RWPE1 (cell line): Measurements from ENCODE around the gene SLC34A3.
A peak's percentile ranks its signal among the peaks of the same experiment; 100 is the strongest.

Experiments used
- CTCF ChIA-PET: fragments of 350-600 bp; sonication (Branson Sonifier 250); formaldehyde crosslinking; extraction: SDS; loops from one replicate; lab custom pipeline; 2021; lab: Yijun Ruan, JAX
- POLR2A ChIA-PET: fragments of 400-600 bp; formaldehyde crosslinking; extraction: SDS; loops from one replicate; lab custom pipeline; 2020; ENCODE audit warnings: antibody characterized with exemption; ENCODE audit not compliant: low non-redundant PET; lab: Yijun Ruan, JAX
- DNase-seq: peaks from one replicate; pipeline ENCODE4 v3.0.0; 2012; ENCODE audit warnings: low spot score
- H3K27ac ChIP-seq: fragments of 450-650 bp; 2 replicates; pipeline ENCODE4 v1.5.1; 2017
- TF ChIP-seq, protein P1 (sequence below): fragments of 450-650 bp; conservative IDR thresholded peaks from 2 replicates; pipeline ENCODE4 v1.5.1; 2017; ENCODE audit warnings: low read depth, mild to moderate bottlenecking

SLC34A3 gene

DNA sequence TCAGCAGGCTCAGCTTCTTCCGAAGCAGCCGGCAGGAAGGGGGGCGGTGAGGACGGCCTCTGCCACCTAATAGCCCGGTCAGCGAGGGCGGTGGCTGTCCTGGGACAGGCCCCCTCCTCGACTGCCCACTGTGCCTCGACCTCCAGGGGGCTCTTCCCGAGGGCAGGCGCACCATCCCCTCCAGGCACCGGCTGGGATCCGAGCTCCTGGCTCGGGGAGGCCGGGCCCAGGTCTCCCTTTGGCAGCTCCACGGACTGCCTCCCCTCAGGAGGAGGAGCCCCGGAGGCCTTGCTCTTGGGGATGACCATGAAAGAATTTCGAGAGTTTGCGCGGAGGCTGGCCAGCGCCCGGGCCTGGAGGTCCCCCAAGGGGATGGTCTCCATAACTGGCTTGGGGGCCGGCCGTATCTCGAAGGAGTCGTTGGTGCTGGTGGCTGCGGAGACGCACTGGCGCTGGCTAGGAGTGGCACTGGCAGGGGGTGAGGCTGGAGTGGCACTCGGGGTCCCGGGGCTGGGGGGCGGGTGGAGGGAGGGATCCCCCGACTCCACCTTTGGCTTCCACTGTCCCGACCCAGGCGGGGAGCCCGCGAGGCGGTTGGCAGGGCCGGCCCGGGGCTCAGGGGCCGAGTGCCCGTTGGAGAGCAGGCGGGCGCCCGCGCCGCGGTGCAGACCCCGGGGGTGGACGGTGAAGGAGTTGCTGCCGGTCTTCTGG lies 31.1 kb upstream of the SLC34A3 start:
- H3K27ac ChIP-seq: peak overlapping the region; percentile 99
- DNase-seq: no peak
- TF ChIP-seq, protein P1, sequence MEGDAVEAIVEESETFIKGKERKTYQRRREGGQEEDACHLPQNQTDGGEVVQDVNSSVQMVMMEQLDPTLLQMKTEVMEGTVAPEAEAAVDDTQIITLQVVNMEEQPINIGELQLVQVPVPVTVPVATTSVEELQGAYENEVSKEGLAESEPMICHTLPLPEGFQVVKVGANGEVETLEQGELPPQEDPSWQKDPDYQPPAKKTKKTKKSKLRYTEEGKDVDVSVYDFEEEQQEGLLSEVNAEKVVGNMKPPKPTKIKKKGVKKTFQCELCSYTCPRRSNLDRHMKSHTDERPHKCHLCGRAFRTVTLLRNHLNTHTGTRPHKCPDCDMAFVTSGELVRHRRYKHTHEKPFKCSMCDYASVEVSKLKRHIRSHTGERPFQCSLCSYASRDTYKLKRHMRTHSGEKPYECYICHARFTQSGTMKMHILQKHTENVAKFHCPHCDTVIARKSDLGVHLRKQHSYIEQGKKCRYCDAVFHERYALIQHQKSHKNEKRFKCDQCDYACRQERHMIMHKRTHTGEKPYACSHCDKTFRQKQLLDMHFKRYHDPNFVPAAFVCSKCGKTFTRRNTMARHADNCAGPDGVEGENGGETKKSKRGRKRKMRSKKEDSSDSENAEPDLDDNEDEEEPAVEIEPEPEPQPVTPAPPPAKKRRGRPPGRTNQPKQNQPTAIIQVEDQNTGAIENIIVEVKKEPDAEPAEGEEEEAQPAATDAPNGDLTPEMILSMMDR: no peak
- CTCF ChIA-PET: interaction anchor here (0.5 to 2.5 kb wide), 7 partner anchors 10 to 127 kb away, joined by 3 to 14 read pairs (median 4); partner anchors contain the start of genes ANAPC2 and SSNA1
- POLR2A ChIA-PET: interaction anchor here (2.1 kb wide), 1 partner anchor 11 kb away, joined by 17 read pairs; the partner anchor contains the start of genes ANAPC2 and SSNA1

- peak within 1 kb of the TSS; percentile 99 for H3K27ac ChIP-seq
- peak; percentile 100 for DNase-seq
- TF ChIP-seq, protein P1: no peak
- CTCF ChIA-PET: interaction anchor here (0.6 to 2.6 kb wide), 4 partner anchors 26 to 306 kb away, joined by 3 to 10 read pairs (median 3); partner anchors contain the start of gene RNF224
- POLR2A ChIA-PET: interaction anchor here (0.5 to 0.9 kb wide), 6 partner anchors 22 to 85 kb away, joined by 3 read pairs; partner anchors contain the start of genes RNF208 and RNF224
Observed at GRCh38 chr9:137200311-137201204, 30.1 kb upstream of the SLC34A3 start, which contains the start of gene TPRN. Gene TPRN (minus strand): TSS chr9:137200741. CDS start chr9:137200711, 30 bp downstream.

DNA sequence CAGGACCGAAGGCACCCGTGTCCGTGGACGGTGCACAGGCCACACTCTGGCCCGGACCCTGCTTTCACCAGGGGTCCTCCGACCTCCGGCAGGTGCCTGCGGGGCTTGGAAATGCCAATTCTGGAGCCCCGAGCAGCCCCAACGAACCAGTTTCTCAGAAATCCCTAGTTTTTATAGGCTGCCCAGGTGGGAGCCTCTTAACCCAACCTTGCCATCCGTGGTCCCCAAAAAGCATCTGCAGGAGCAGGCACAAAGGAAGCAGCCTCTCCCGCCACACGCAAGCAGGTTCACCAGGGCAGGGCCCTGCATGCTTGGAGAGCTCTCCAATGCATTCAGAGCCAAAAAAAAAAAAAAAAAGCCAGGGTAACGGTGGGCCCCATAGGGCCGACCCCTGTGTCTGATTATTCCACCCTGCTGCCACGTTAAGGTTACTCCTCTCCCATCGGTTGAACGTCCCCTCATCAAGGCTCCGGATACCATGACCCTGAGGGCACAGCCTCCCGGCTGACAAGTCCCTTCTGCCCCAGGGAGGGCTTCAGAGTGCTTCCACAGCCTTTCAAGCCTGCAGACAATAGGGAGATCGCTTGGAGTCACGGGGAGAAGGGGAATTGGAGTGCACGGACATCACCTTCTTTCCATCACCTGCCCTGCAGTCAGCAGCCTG lies 29.4 kb upstream of the SLC34A3 start:
- TF ChIP-seq, protein P1: no peak

GRCh38 chr9:137202966-137203365 lies 27.7 kb upstream of the SLC34A3 start:
- TF ChIP-seq, protein P1: no peak
- DNase-seq: no peak
- ChIA-PET POLR2A (no interaction called here), CTCF (interaction anchor here (1.1 to 2.6 kb wide), 3 partner anchors 24 to 33 kb away, joined by 3 to 10 read pairs (median 10); partner anchors contain the start of gene RNF224)
- peak overlapping the region; percentile 99 for H3K27ac ChIP-seq

More for the DNA sequence above, 29.4 kb upstream of the SLC34A3 start:
- ChIA-PET POLR2A (interaction anchor here (0.6 to 0.9 kb wide), 4 partner anchors 21 to 86 kb away, joined by 3 read pairs; partner anchors contain the start of gene RNF208), CTCF (interaction anchor here (0.6 to 2.6 kb wide), 7 partner anchors 26 to 939 kb away, joined by 3 to 10 read pairs (median 3); partner anchors contain the start of gene RNF224)
- no peak for DNase-seq
- H3K27ac ChIP-seq: peak overlapping the region; percentile 99

GRCh38 chr9:137204731-137205125 lies 26.0 kb upstream of the SLC34A3 start:
- ChIA-PET POLR2A (interaction anchor here (0.6 to 1.2 kb wide), 6 partner anchors 10 to 158 kb away, joined by 3 to 4 read pairs (median 3); partner anchors contain the start of genes NPDC1 and SSNA1), CTCF (interaction anchor here (1.6 to 2.5 kb wide), 3 partner anchors 15 to 22 kb away, joined by 3 to 10 read pairs (median 5); partner anchors contain the start of gene RNF224)

More at GRCh38 chr9:137204731-137205125, 26.0 kb upstream of the SLC34A3 start:
- TF ChIP-seq, protein P1: no peak
- H3K27ac ChIP-seq: peak overlapping the region; percentile 80
- no peak for DNase-seq
